Nucleus accumbens (tissue), 56 donors: ENCODE data around the gene CCDC170.

ENCODE experiments used
- DNase-seq, 56 donors: peaks; one replicate each; lab custom pipeline; 2025; lab: John Stamatoyannopoulos, UW

The CCDC170 gene

GRCh38 chr6:151609146-151609902 lies 115.5 kb downstream of the CCDC170 start:
- DNase-seq = no peak

DNA sequence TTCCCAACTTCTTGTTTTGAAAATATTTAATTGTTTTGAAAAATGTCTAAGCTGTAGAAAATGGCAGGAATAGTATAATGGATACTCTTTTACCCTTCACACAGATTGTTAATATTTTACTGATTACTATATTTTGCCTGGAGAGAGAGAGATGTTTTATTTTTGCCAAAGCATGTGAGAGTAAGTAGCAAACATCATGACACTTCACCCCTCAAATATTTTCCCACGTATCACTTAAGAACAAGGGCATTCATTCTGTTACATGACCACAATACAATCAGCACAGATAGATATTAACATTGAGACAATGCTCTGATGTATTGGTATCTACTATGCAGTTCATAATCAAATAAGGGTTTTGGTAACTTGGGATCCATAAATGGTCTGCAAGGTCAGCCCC lies 116.5 kb downstream of the CCDC170 start:
- no peak for DNase-seq

- no peak for DNase-seq
These were observed 120.8 kb downstream of the CCDC170 start for GRCh38 chr6:151614630-151615029.

- no peak for DNase-seq
These were observed 122.3 kb downstream of the CCDC170 start for GRCh38 chr6:151616091-151616513.

GRCh38 chr6:151616600-151616999 lies 122.8 kb downstream of the CCDC170 start:
- no peak for DNase-seq

GRCh38 chr6:151617539-151617938 lies 123.7 kb downstream of the CCDC170 start:
- no peak for DNase-seq

- DNase-seq = no peak
These were observed 124.9 kb downstream of the CCDC170 start for GRCh38 chr6:151618717-151619116.

- no peak for DNase-seq
These were observed 126.4 kb downstream of the CCDC170 start for GRCh38 chr6:151620179-151620578.

DNA sequence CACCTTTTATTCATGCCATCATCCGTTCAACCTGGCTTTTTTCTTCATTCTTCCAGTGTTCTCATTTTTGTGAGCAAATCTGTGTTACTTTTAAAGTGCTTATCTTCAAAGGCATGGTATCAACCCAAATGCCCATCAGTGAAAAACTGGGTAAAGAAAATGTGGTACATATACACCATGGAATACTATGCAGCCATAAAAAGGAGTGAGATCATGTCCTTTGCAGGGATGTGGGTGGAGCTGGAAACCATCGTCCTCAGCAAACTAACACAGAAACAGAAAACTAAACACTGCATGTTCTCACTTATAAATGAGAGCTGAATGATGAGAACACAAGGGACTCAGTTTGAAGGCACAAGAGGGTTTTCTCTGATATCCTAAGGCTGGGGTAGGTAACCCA lies 130.3 kb downstream of the CCDC170 start:
- DNase-seq = no peak

GRCh38 chr6:151624481-151624880 lies 130.7 kb downstream of the CCDC170 start:
- no peak for DNase-seq

- no peak for DNase-seq
These were observed 131.2 kb downstream of the CCDC170 start for GRCh38 chr6:151624900-151625536.

- DNase-seq = no peak
These were observed 134.1 kb downstream of the CCDC170 start for GRCh38 chr6:151627689-151628444.

- DNase-seq = no peak
These were observed 136.0 kb downstream of the CCDC170 start for GRCh38 chr6:151629791-151630190.

- DNase-seq = no peak
These were observed 136.6 kb downstream of the CCDC170 start for GRCh38 chr6:151630387-151630786.

GRCh38 chr6:151630991-151631655 lies 137.3 kb downstream of the CCDC170 start:
- DNase-seq = no peak

GRCh38 chr6:151632415-151632987 lies 138.7 kb downstream of the CCDC170 start:
- no peak for DNase-seq

GRCh38 chr6:151633526-151634335 lies 139.9 kb downstream of the CCDC170 start:
- no peak for DNase-seq

DNA sequence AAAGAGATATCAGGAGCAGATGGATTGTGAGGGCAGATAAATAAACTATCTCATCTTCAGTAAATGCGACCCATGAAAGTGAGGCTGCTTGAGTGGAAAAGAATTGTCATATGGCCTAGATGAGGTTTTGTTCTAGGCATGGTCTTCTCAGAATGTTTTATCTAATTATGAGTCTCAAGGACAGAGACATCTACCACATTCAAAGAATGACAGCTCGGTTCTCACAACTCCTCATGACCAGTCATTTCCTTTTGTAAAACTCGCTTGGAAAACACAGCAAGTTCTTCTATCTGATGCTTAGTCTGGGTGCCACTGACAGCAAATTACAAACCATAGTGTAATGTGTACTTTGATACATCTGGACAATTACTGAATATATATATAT lies 140.5 kb downstream of the CCDC170 start:
- DNase-seq = no peak

GRCh38 chr6:151635741-151636140 lies 141.9 kb downstream of the CCDC170 start:
- no peak for DNase-seq

- DNase-seq = no peak
These were observed 144.0 kb downstream of the CCDC170 start for GRCh38 chr6:151637814-151638213.
